ENCODE results near the gene ERICH4.

GRCh38 chr19:41436674-41436951 is 6.3 kb upstream of the ERICH4 start:
- TF ChIP-seq CTCF (IDR thresholded peaks at IDR 0.05 in 4 of 5, conservative IDR thresholded peaks at IDR 0.05 in 1 of 5) (no peak), POLR2A (IDR thresholded peaks at IDR 0.05) (no peak)

All from gastrocnemius medialis (tissue), 4 donors.